GM19397 (cell line): ENCODE data around the gene DIP2A.

Experiments
- ATAC-seq: cut with Tn5 transposase; IDR thresholded peaks from one replicate; pipeline ENCODE4 v1.9.1; 2021; ENCODE audit warnings: mild to moderate bottlenecking, moderate library complexity; ENCODE audit not compliant: unreplicated experiment

Gene DIP2A

GRCh38 chr21:46581780-46582307, 123.2 kb downstream of the DIP2A start:
- no peak for ATAC-seq

DNA sequence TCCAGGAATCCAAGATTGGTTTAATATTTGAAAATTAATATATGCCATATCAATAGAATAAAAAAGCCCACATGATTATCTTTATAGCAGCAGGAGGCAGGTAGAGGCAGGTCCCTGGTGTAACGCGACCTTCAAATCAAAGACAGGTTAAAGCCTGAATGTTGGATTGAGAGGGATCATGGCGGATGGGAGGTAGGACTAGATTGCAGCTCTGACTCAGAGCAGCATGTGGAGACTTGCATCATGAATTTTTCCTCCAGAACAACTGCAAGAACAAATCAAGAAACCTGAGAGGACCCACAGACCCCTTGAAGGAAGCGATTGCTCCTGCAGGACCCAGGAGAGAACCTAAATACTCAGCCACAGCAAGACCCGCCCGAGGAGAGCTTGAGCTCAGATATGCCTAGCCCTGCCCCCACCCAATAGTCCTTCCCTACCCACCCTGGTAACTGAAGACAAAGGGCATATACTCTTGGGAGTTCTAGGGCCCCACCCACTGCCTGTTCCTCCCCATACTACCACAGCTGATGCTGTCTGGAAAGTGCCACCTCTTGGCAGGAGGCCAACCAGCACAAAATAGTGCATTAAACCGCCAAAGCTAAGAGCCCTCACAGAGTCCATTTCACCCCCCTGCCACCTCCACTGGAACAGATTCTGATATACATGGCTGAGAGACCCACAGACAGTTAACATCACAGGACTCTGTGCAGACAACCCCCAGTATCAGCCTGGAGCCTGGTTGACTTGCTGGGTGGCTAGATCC, 126.7 kb downstream of the DIP2A start:
- no peak for ATAC-seq

DNA sequence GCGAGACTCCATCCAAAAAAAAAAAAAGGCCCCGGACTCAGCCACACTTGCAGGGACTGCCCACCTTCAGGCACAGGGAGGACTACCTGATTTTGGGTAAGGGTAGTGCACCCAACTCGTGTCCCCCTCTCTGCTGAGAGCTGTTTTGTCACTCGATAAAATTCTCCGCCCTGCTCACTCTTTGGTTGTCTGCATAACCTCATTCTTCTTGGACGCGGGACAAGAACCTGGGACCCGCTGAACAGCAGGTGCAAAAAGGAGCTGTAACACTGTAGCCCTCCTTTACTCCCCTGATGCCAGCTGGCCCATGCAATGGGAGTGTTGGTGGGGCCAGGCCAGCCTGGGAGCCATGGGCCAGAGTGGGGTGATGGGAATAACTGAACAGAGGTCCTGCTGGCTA, 135.6 kb downstream of the DIP2A start:
- ATAC-seq: no peak

DNA sequence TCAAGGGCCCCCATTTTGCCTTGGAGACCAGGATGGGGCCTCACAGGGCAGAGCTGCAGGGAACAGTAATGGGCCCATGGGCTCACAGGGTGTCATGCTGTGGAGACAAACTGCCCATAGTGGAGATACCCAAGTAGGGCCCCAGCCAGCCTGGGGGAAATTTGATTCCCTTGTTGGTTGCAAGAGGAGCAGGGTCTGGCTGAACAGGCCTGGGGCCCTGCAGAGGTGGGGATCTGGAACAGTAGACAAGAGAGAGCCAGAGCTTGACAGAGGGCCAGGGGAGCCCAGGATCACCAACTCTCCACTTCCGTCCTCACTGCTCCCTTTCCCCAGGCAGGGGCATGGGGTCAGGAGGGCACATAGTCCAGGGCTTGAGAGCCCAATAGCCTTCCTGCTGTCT, 137.5 kb downstream of the DIP2A start:
- no peak for ATAC-seq

- no peak for ATAC-seq
Observed at GRCh38 chr21:46597031-46597430, 138.3 kb downstream of the DIP2A start.

DNA sequence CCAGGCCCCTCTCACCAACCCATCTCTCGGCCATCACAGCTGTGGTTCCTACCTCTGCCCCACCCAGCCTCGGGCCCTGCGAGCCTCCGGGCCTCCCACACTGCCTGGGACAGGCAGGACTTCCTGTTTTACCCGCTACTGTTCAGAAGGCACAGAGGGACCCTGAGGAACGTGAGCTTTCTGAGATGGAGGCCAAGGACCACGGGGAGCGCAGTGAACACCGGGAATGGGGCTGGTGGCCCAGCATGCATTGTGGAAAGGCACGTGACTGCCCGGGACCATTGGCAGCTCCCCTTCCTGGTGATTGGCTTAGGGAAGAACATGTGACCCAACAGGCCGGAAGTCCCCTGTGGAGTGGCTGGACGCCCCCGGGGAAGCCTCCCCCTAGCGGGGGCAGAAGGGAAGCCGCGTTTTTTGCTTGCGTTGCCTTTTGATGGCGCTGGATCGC, 139.2 kb downstream of the DIP2A start:
- ATAC-seq: no peak

DNA sequence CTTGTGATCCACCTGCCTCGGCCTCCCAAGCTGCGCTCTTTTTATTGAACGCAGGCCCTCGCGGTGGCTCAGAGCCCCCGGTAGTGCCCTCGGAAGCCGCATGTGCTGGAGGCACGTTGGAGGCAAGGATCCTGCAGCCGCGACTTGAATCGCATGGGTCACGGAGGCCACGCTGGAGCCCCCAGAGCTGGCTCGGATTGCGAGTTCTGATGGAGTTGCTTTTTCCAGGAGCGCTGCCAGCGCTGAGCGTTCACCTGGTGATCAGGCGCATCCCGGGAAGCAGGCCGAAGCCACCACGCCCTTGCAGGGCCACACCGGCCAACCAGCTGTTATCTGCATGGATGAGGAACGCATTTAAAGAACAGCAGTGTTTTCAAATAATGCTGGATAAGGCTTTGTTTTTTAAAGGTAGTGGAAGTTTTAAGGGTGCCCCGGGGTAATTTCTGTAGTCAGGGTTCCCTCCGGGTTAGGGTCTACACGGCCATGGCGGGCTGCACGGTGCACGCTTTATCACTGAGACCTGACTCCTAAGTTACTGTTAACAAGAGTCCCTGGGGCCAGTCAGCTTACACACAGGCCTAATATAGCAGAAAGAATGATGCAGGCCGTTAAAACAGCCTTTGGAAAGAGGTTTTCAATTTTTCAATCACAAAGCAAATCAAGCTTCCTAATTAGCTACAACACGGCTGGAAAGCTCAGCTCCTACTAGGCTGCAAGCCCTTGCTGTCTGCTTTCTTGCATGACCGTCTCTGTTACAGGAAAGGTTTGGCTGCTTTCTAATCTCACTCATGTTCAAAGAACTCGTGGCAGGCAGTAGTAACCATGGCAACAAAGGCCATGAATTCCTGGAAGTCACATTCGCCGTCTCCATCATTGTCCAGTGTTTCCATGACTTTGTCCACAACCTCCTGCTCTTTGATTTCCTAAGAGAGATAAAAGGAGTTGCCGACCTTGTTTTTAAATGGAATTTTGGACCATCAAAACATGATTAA, 140.2 kb downstream of the DIP2A start:
- no peak for ATAC-seq

DNA sequence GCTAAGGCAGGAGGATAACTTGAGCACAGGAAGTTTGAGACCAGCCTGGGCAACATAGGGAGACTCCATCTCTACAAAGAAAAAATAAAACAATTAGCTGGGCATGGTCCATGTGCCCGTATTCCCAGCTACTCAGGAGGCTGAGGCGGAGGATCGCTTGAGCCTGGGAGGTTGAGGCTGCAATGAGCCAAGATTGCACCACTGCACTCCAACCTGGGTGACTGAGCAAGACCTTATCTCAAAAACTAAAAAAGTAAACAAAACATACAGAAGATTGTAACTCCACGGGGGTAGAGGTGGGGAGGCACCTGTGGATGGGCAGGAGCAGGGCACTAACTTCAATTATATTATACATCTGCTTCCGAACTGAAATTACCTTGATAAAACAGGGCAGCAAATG, 141.6 kb downstream of the DIP2A start:
- no peak for ATAC-seq

DNA sequence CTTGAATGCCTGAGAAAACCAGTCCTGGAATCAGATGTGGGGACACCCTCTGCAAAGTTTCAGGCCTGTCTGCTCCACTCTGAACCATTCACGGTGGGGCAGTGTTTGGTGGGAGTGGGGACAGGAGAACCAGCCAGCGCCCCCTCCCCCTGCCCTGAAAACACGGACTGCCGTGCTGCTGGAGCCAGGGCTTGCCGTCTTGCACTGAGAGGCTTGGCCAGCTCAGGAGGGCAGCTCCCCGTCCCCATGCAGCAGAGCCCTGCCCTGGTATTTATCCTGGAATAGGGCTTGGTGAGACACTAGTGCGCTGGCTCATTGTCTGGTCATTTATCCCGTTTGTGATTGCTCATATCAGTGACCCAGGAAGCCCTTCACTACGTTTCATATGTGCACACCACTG, 142.3 kb downstream of the DIP2A start:
- no peak for ATAC-seq

DNA sequence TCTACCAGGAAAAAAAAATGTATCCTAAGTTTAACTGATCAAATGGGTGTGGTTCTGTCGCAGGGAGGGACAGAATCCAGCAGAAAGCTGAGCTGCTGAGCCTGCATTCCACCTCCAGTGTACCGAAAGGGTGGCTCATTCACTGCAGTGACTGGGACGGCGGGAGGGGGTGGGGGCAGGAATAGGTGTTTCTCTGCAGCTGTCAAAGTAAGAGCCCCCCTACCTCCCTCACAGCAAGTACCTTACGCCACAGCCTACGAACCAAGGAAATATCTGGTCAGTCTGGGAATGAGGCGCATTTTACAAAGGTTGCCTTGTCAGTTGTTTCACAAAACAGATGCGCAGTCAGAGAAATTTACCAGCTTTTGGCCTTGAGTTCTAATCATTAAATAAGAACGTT, 144.5 kb downstream of the DIP2A start:
- ATAC-seq: no peak

- no peak for ATAC-seq
Observed at GRCh38 chr21:46604329-46604974, 145.8 kb downstream of the DIP2A start.

GRCh38 chr21:46604975-46605766, 146.5 kb downstream of the DIP2A start, which contains the start of gene S100B:
Gene S100B, minus strand, starts transcription at chr21:46605082. Its CDS starts 2,667 bp downstream, at chr21:46602415.
- ATAC-seq: no peak

- peak; percentile 75 for ATAC-seq
Observed at GRCh38 chr21:46605767-46606426, 147.2 kb downstream of the DIP2A start.

- peak; percentile 20 for ATAC-seq
Observed at GRCh38 chr21:46606427-46606813, 147.7 kb downstream of the DIP2A start.

DNA sequence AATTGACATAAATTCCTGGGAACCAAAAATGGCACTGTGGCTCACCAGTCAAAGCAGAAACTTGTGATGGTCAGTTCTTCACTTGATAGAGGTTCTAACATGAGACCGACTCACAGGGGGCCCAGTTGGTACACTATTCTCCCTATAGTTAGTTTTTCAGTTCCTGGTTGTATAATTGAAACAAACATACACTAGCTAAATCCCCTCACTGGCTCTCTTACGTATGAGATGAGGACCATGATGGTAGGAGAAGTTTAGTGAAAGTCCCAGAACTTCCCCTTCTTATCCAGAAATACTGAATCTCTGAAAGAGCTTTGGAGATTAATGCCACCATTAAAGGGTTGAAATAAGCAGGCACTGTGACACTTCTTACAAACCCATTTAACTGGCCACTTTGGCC, 148.9 kb downstream of the DIP2A start:
- ATAC-seq: no peak

GRCh38 chr21:46608672-46609111, 150.0 kb downstream of the DIP2A start:
- ATAC-seq: no peak

DNA sequence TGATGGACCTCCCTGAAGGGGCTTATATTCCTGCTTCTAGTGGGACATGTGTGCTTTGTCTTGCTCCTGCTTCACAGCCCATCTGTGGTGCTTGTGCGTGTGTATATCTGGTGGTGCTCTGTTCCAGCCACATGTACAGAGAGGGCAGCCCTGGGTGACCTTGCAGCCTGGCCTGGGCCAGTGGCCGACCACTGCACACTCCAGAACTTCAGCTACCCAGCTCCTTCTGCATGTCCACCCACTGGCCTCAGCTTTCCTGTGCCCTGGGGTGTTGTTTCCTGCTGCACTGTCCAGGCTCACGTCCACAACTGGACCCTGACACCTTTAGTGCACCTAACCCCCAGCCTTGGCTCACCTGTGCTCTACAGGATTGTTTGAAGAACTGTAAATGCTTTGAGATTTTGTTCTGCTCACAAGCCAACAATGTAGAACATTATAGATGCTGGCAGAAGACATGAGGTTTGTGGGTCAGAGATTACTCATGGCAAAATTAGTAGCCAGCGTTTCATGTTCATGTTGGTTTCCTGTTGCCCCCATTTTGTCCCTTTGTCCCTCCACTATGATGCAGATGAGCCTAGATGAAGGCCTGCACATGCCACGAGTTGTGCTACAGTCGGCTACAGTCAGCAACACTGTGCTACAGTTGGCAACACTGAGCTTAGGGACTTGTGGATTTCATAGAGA, 151.5 kb downstream of the DIP2A start:
- ATAC-seq: no peak

DNA sequence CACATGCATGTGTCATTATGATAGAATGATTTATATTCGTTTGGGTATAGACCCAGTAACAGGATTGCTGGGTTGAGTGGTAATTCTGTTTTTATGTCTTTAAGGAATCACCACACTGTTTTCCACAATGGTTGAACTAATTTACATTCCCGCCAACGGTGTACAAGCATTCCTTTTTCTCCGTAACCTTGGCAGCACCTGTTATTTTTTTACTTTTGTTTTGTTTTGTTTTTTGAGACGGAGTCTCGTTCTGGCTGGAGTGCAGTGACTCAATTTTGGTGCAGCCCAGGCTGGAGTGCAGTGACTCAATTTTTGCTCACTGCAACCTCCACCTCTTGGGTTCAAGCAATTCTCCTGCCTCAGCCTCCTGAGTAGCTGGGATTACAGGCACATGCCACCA, 154.7 kb downstream of the DIP2A start:
- ATAC-seq: no peak

DNA sequence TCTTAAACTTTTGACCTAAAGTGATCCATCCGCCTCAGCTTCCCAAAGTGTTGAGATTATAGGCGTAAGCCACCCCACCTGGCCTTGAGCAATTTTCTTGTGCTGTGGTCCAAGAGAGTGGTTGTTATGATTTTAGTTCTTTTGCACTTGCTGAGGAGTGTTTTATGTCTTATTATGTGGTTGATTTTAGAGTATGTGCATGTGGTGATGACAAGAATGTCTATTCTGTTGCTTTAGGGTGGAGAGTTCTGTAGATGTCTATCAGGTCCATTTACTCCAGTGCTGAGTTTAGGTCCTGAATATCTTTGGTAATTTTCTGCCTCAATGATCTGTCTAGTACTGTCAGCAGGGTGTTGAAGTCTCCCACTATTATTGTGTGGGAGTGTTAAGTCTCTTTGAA, 157.4 kb downstream of the DIP2A start:
- ATAC-seq: no peak
